Activated gamma-delta T cell (primary cell): ENCODE results near the gene AKIRIN1.
"Not testable (repeated sequence)": the region's sequence is repeated elsewhere in the genome, so short reads cannot be mapped to it uniquely, and the experiment has no call there.

Experiments used
- DNase-seq: peaks from one replicate; lab custom pipeline; 2025; lab: John Stamatoyannopoulos, UW

AKIRIN1 gene

DNA sequence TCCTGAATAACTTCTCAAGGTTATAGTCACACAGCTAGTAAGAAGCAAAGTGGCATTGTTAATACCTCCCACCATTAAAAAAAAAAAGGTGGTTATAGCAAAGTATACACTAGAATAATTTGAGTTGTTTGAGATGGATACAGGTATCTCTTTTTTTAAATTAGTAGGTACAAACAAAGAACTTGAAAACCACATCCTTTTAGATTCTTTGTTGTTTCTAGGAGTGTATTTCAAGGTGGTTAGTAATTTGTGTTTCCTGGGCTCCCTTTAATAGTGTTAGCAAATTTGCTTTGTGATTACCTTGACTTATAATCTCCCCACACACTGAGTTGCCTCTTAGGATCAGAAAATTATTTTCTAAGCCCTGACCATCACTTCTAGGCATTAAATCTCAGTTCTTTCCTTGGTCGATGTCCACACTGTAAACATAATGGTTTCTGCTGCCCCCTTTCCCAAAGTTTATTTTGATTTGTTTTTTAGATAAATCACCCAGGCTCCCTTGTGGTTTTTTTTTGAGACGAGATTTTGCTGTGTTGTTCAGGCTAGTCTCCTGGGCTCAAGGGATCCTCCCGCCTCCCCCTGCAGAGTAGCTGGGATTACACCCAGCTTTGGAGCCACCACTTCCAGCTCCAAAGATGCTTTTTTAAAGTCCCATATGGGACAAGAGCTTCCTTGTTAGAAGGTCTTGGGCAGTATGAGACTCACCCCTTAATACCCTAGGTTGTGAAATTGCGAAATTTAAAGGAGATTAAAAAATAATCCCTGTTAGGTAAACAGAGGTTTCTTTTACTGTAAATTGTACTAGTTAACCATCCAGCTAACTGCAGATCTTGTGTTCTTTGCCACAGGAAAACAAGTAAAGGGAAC lies 6.2 kb downstream of the AKIRIN1 start:
- DNase-seq = no peak

- DNase-seq = no peak
These were observed 6.8 kb downstream of the AKIRIN1 start for GRCh38 chr1:38997901-38998190.

GRCh38 chr1:39001516-39002421 lies 10.7 kb downstream of the AKIRIN1 start:
- DNase-seq = no peak

GRCh38 chr1:39003281-39003680 lies 12.2 kb downstream of the AKIRIN1 start:
- DNase-seq = no peak

- no peak for DNase-seq
These were observed 12.7 kb downstream of the AKIRIN1 start for GRCh38 chr1:39003794-39004193.

- no peak for DNase-seq
These were observed 15.2 kb downstream of the AKIRIN1 start for GRCh38 chr1:39006287-39006686.

GRCh38 chr1:39006726-39007645 lies 15.9 kb downstream of the AKIRIN1 start:
- no peak for DNase-seq

- not testable (repeated sequence) for DNase-seq
These were observed 23.9 kb downstream of the AKIRIN1 start for GRCh38 chr1:39014956-39015355.

DNA sequence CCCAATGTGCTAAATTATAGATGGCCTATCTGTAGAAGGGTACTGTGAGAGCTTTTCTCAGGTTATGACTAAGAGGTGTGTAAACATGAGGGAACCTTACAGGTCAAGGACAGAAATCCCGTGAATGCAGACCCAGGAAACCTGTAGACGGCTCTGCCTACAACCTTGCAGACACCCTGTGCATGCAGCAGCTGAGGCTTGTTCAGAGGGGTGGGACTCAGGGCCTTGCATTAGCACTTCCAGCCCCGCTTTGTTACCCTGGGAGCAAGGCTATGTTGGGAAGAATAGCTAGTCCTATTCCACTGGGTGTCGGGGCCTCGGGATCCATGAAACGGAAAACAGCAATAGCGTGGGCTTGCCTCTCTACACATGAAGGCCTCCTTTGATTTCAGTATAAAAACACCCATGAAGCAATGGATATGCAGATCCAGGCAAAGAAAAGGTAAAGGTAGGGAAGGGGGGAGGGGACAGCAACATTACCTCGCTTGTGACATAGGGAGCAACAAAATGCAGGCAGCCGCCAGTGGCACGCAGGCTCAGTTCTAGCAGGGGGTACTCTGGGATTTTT lies 25.6 kb downstream of the AKIRIN1 start:
- no peak for DNase-seq

DNA sequence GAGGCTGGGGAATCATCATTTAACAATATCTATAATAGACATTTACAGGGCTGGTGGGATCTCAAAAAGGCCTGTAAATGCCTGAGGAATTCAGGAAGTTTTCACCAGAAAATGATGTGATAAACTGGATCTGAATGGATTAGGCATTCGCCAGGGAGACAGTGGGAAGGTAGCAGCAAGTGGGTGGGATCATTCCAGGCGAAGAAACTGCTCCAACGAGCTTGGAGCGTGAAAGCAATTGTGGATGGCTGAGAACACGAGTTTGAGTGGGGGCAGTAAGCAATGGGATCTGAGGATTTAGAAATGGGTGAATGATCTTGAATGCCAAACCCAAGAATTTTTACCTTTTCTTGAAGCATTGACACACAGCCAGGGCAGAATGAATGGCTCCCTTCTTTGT lies 26.2 kb downstream of the AKIRIN1 start:
- no peak for DNase-seq

DNA sequence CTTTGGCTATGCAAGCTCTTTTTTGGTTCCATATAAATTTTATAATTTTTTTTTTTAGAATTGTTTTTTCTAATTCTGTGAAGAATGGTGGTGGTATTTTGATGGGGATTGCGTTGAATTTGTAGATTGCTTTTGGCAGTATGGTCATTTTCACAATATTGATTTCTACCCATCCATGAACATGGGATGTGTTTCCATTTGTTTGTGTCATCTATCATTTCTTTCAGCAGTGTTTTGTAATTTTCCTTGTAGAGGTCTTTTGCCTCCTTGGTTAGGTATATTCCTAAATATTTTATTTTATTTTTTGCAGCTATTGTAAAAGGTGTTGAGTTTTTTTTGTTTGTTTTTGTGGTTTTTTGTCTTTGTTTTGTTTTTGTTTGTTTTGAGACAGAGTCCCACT lies 29.4 kb downstream of the AKIRIN1 start:
- DNase-seq = not testable (repeated sequence)

GRCh38 chr1:39021426-39021825 lies 30.4 kb downstream of the AKIRIN1 start:
- no peak for DNase-seq

- DNase-seq = no peak
These were observed 32.1 kb downstream of the AKIRIN1 start for GRCh38 chr1:39023140-39023539.

GRCh38 chr1:39026051-39026865 lies 35.2 kb downstream of the AKIRIN1 start, which contains the start of gene NDUFS5:
Gene NDUFS5 (plus strand): TSS chr1:39026350. CDS start chr1:39028725, 2,375 bp downstream.
- DNase-seq = peak; percentile 61

GRCh38 chr1:39026866-39027507 lies 35.9 kb downstream of the AKIRIN1 start:
- DNase-seq = no peak

DNA sequence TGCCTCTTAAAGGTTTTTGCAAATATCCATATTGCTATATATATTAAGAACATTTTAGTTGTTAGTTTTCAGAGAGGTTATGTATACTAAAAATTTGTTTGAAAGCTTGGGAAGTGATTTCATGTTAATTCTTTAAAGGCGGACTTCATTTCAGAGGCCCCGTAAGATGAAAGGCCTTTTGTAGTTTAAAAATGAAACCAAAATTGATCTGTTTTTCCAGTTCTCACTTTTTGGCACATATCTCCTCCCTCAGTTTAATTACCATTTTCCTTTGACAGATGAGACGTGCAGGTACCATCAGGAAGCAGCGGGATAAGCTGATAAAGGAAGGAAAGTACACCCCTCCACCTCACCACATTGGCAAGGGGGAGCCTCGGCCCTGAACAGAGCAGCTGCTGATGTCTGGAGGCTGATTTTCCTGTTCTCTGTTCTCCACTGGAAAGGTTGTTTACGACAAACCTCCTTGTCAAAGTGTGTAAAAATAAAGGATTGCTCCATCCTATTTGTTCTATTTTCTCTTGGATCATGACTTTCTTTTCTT lies 43.1 kb downstream of the AKIRIN1 start:
- DNase-seq = no peak

DNA sequence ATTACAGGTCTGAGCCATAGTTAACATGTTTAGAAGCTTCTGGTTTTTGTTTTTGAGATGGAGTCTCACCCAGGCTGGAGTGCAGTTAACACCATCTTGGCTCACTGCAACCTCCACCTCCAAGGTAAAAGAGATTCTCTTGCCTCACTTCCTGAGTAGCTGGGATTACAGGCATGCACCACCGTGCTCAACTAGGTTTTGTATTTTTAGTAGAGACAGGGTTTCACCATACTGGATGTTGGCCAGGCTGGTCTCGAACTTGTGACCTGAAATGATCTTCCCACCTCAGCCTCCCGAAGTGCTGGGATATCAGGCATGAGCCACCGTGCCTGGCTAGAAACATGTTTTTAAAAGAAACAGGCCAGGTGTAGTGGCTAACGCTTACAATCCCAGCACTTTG lies 45.6 kb downstream of the AKIRIN1 start:
- DNase-seq = no peak

- DNase-seq = no peak
These were observed 52.4 kb downstream of the AKIRIN1 start for GRCh38 chr1:39043513-39043912.

GRCh38 chr1:39044762-39045161 lies 53.7 kb downstream of the AKIRIN1 start:
- DNase-seq = no peak

- no peak for DNase-seq
These were observed 54.2 kb downstream of the AKIRIN1 start for GRCh38 chr1:39045231-39045630.
